ENCODE results near the gene ETV6. TPM values are rescaled to one million over a fixed set of nuclear protein-coding genes. Genes with fewer than 3 reads are reported as not detected.

Gene ETV6
- total RNA-seq, 1 experiment from 2014 or later = 14.1 TPM

DNA sequence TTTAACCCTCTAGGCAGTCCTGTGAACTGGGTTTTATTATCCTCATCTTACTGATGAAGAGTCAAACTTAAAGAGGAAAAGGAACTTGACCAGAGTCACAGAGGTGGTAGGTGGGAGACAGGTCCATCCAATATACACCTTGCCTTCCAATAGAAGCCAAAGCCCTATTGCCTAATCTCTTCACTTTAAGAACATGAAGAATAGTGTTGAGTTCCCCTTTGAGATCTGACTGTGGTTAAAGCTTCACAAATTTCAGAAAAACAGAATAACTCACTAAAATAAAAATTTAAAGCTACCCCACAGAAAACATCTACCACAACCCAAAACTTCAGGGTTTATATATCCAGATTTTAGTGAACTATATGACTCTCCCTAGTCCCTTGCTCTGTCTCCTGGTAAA, 115.4 kb downstream of the ETV6 start:
- Histone ChIP-seq H2AFZ (ENCODE audit: low read depth, low read length, poor library complexity, severe bottlenecking) (no peak overlapping the region), H3K4me3 (replicated peaks in 1 of 2; ENCODE audit: low read depth in 1 of 2, low read length in 2 of 2) (no peak overlapping the region), H3K4me1 (ENCODE audit: control insufficient read depth in 1 of 2, insufficient read depth in 2 of 2, low read length in 2 of 2) (no peaks in the 10 kb centered on the region), H3K4me2 (ENCODE audit: low read length) (no peak overlapping the region), H3K27ac (ENCODE audit: low read depth, low read length) (no peak overlapping the region), H3K9ac (ENCODE audit: low read length) (no peak overlapping the region), H3K36me3 (ENCODE audit: control insufficient read depth in 1 of 2, insufficient read depth in 2 of 2, low read length in 2 of 2) (no peaks in the 10 kb centered on the region), H3K9me2 (ENCODE audit: insufficient read depth) (no peaks in the 10 kb centered on the region), H4K20me1 (ENCODE audit: insufficient read depth) (no peaks in the 10 kb centered on the region), H3K27me3 (ENCODE audit: insufficient read depth, low read length) (no peaks in the 10 kb centered on the region), H3K79me2 (ENCODE audit: insufficient read depth, low read length) (no peaks in the 10 kb centered on the region), H3K9me3 (ENCODE audit: control insufficient read depth in 1 of 2, insufficient read depth in 1 of 2, low read depth in 1 of 2, low read length in 2 of 2) (no peaks in the 10 kb centered on the region)
- POLR2A ChIA-PET = no interaction called here
- intact Hi-C loops (cut with micrococcal nuclease) = no loop called here
- no peak for TF ChIP-seq SRF (IDR thresholded peaks at IDR 0.05; ENCODE audit: low read depth)
- CTCF ChIA-PET = no interaction called here
- ATAC-seq (no peak), DNase-seq (ENCODE audit: low read depth, low spot score) (no peak)
- RAD21 ChIA-PET (ENCODE audit: low non-redundant PET in 1 of 2, low total read pairs in 2 of 2, uncharacterized antibody in 2 of 2, unreplicated experiment in 2 of 2) = no interaction called here
- BruUV-seq (replicated peaks) = no TSS peak

DNA sequence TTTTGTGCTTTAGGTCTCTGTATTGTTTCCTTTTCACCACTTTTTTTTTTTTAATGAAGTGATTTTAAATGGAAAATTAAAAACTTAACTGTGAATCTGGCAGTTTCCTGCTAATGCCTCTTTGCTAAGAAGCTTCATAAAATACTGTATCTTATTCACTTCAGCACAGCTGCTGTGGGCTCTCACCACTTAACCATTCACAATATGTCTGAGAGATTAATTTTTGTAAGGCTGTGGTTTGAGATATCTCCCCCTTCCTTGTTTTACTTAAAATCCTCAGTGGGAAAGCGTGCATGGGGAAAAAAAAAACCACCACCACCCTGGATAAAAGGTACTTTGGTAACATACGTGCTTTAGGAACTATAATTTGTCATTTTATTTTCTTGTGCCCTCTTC, 115.9 kb downstream of the ETV6 start:
- ATAC-seq = no peak
- RAD21 ChIA-PET (ENCODE audit: low non-redundant PET in 1 of 2, low total read pairs in 2 of 2, uncharacterized antibody in 2 of 2, unreplicated experiment in 2 of 2) = no interaction called here
- H3K36me3 ChIP-seq (ENCODE audit: control insufficient read depth in 1 of 2, insufficient read depth in 2 of 2, low read length in 2 of 2) = no peaks in the 10 kb centered on the region
- H3K27me3 ChIP-seq (ENCODE audit: insufficient read depth, low read length) = no peaks in the 10 kb centered on the region
- no peaks in the 10 kb centered on the region for H3K9me2 ChIP-seq (ENCODE audit: insufficient read depth)
- BruUV-seq (replicated peaks) = no TSS peak
- no peak overlapping the region for H2AFZ ChIP-seq (ENCODE audit: low read depth, low read length, poor library complexity, severe bottlenecking)
- intact Hi-C loops (cut with micrococcal nuclease) = no loop called here
- no peaks in the 10 kb centered on the region for H3K4me1 ChIP-seq (ENCODE audit: control insufficient read depth in 1 of 2, insufficient read depth in 2 of 2, low read length in 2 of 2)
- TF ChIP-seq EGR1 (IDR thresholded peaks at IDR 0.05; ENCODE audit: low read depth) = no peak
- no peak for TF ChIP-seq SP1 (IDR thresholded peaks at IDR 0.05; ENCODE audit: low read depth)
- no peak for TF ChIP-seq RAD21 (IDR thresholded peaks at IDR 0.05; ENCODE audit: low read depth)
- TF ChIP-seq, protein P1, sequence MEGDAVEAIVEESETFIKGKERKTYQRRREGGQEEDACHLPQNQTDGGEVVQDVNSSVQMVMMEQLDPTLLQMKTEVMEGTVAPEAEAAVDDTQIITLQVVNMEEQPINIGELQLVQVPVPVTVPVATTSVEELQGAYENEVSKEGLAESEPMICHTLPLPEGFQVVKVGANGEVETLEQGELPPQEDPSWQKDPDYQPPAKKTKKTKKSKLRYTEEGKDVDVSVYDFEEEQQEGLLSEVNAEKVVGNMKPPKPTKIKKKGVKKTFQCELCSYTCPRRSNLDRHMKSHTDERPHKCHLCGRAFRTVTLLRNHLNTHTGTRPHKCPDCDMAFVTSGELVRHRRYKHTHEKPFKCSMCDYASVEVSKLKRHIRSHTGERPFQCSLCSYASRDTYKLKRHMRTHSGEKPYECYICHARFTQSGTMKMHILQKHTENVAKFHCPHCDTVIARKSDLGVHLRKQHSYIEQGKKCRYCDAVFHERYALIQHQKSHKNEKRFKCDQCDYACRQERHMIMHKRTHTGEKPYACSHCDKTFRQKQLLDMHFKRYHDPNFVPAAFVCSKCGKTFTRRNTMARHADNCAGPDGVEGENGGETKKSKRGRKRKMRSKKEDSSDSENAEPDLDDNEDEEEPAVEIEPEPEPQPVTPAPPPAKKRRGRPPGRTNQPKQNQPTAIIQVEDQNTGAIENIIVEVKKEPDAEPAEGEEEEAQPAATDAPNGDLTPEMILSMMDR (IDR thresholded peaks at IDR 0.05 in 2 of 3, conservative IDR thresholded peaks at IDR 0.05 in 1 of 3; ENCODE audit: borderline replicate concordance in 1 of 3, insufficient read depth in 1 of 3, low read depth in 2 of 3, low read length in 2 of 3) = no peak
- TF ChIP-seq EZH2phosphoT487 (IDR thresholded peaks at IDR 0.05; ENCODE audit: borderline replicate concordance) = no peak
- no peak for TF ChIP-seq POLR2A (IDR thresholded peaks at IDR 0.05; ENCODE audit: borderline replicate concordance, extremely low read depth, insufficient read depth, insufficient read length)
- no peak for TF ChIP-seq POLR2AphosphoS5 (IDR thresholded peaks at IDR 0.05; ENCODE audit: low read depth, low read length)
- no peak for TF ChIP-seq CEBPB (IDR thresholded peaks at IDR 0.05; ENCODE audit: low read depth)
- TF ChIP-seq MAX (IDR thresholded peaks at IDR 0.05) = no peak
- no peak for TF ChIP-seq ZFX (IDR thresholded peaks at IDR 0.05)
- TF ChIP-seq EZH2 (IDR thresholded peaks at IDR 0.05) = no peak
- no peak for TF ChIP-seq JUND (IDR thresholded peaks at IDR 0.05)
- H3K79me2 ChIP-seq (ENCODE audit: insufficient read depth, low read length) = no peaks in the 10 kb centered on the region
- H4K20me1 ChIP-seq (ENCODE audit: insufficient read depth) = no peaks in the 10 kb centered on the region
- no peak overlapping the region for H3K27ac ChIP-seq (ENCODE audit: low read depth, low read length)
- H3K9me3 ChIP-seq (ENCODE audit: control insufficient read depth in 1 of 2, insufficient read depth in 1 of 2, low read depth in 1 of 2, low read length in 2 of 2) = no peaks in the 10 kb centered on the region
- no peak overlapping the region for H3K4me3 ChIP-seq (replicated peaks in 1 of 2; ENCODE audit: low read depth in 1 of 2, low read length in 2 of 2)
- no peak for DNase-seq (ENCODE audit: low read depth, low spot score)
- POLR2A ChIA-PET = no interaction called here
- CTCF ChIA-PET = no interaction called here
- no peak overlapping the region for H3K4me2 ChIP-seq (ENCODE audit: low read length)
- H3K9ac ChIP-seq (ENCODE audit: low read length) = no peak overlapping the region
